ENCODE results near the gene CHRM4.

The CHRM4 gene

DNA sequence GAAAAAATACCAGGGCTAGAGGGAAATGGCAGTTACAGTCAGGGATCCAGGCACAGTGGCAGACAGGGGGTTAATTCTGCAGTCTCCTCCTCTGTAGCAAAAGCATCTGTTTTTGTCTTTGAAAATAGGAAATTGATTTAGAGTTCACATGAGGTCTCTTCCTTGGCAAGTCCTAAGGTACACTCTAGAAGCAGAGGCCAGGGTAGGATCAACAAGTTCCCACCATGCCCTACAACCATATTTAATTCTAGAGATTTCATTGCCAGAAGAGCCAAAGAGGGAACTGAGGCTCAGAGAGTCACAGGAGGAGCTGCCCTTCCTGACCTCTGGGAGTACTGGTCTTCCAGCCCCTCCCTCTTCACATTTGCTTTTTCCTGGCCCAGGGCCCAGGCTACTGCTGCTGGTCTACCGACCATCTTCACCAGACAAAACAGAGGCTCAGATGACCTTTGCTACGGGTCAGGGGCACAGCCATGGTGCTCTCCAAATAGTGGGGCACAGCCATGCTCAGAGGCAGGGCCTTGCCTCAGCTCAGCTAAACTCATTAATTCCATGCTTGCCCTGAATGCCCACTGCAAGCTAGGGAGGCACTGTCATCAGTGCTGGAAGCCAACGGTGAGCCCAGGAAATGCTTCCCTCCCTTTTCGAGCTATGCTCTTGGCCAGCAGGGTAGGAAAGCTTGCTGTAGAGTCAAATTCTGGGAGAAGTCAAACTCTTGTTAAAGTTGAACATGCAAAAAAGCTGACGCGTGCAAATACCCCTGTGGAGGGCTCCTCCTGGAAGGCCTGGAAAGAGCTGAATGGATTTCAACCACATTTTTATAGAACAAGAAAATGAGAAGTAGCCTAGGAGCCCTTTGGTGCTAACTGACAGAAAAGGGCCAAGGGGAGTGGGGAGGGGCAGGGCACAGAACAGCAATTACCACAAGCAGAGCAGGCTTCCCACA, 11.7 kb upstream of the CHRM4 start:
- no peak for DNase-seq

DNA sequence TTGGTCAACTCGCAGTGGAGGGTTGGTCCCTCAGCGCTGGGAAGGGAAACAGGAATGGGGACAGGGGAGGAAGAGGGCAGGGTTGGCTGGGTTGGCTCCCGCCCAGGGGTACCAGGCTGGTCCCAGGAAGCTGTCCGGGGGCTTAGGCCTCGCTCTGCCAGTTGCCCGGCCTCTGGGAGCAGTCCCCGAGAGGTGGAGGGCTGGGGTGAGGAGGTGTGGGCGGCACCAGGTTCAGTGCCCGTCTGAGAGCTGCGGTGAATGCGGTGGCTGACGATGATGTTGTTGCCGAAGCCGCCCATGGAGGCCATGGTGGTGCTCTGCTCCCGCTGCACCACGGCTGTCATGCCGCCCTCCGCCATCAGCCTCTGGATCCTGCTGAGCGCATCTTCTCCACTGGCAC, 6.0 kb upstream of the CHRM4 start:
- DNase-seq: no peak

DNA sequence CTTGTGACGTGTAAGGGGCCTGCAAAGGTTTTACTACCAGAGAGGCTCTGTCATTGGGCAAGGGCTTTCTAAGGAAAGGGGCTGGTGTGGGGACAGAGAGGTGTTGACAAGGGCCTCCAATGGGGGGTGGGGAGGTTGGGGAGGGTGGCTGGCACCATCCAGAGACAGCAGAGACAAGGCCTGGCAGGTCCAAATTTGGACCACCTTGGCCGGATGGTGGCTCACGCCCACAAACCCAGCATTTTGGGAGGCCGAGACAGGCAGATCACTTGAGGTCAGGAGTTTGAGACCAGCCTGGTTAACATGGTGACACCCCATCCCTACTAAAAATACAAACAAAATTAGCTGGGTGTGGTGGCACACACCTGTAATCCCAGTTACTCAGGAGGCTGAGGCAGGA, 2.2 kb upstream of the CHRM4 start:
- DNase-seq: no peak

DNA sequence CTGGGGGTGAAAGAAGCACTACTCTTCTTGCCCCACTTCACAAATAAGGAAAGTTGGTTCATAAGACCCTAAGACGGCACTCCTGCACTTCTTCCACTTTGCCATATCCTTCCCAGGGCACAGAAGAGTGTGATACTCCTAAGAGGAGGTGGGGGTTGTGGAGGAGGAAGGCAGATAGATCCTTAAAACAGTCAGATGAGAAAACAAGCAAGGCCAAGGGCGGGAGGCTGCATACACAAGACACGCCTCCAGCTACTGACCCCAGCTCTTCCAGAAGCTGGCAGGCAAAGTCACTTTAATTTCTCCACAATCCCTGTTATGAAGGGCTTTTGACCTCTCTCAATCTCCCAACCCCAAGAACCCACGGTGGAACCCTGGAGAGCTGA, 1.6 kb upstream of the CHRM4 start:
- DNase-seq: no peak

DNA sequence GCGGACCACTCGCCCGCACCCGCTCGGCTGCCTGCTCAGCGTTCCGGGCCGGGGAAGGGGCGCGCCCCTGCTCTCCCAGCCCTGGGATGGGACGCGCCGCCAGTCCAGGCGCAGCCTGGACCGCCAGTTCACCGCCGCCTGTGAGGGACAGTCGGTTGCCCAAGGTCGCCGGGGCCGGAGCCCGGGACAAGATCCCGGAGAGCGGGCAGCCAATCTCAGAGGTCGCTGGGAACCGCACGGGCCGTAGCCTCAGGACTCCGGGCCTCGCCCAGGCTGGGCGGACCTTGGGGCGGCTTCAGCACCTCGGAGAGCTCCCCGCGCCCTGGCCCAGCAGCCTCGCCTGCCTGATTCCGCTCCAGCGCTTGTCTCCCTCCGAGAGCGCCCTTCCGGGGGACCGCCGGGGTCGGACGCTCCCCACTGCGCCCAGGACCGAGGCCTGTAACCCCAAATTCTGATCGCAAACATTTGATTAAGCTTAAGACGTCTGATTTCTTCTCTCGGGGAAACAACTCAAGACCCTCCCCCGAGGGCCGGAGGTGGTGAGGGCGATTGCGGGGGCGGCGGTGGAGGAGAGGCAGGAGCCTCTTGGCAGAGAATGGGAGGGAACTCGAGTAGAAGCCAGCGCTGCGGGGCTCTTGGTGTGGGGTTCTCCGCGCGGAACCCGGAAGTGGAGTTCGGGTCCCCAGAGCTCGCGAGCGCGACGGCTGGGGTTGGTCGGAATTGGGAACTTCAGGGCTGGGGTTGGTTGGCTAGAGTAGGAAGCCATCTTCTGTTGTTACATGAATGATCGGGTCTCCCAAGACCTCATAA, 1.1 kb upstream of the CHRM4 start:
- DNase-seq: peak; percentile 78

DNA sequence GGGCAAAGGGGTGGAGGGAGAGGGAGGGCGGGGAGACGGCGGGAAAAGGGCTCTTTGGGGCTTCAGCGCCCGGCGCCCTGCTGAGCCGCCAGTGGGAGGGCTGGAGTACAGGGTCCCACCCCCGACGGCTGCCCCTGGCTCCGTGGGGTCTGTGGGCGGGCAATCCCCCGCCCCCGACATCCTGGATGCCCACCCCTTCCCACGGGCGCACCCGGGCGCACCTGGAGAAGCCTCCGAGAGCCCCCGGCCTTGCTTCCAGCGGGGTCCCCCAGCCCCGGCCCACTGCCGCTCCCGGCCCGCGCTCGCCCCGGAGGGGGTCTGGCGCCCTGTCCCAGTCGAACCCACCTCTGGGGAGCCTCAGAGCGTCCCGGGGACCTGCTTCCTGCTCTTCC, 394 bp downstream of the CHRM4 start:
- DNase-seq: no peak

DNA sequence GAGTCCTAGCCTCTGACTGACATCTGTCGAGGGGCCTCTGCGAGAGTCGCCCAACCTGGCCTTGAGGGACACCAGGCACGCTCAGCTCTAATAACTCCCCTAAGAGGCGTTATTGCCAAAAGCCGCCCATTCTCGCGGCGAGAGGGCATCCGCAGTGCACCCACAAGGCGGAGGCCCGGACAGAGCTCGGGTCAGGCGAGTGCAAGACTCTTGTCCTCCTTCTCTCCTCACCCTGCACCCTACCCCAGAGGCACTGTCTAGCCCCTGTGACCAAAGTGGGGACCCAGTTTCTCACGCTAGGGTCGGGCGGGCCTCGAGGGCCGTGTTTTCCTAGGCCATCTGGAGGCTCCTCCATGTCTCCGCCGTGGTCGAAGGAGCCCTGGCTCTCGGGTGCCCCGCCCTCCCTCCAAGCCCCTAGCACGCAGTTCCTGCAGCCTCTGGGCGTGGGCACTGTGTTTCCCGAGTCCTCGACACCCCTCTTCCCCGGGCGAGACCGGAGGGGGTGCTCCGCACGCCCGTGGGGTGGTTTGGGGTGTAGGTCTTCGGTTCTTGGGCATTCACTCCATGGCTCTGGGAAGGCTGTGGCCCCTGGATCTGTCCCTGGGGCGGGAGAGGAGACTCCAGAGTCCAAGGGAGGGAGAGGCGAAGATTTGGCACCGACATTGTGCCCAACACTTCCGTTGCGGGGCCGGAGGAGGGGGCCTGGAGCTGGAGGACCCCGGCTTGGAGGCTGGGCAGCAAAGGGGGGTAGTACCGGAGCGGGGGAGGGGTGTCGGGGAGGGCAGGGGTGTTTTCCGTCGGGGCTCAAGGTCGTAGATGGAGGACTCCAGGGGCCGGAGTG, 1.0 kb downstream of the CHRM4 start:
- no peak for DNase-seq

DNA sequence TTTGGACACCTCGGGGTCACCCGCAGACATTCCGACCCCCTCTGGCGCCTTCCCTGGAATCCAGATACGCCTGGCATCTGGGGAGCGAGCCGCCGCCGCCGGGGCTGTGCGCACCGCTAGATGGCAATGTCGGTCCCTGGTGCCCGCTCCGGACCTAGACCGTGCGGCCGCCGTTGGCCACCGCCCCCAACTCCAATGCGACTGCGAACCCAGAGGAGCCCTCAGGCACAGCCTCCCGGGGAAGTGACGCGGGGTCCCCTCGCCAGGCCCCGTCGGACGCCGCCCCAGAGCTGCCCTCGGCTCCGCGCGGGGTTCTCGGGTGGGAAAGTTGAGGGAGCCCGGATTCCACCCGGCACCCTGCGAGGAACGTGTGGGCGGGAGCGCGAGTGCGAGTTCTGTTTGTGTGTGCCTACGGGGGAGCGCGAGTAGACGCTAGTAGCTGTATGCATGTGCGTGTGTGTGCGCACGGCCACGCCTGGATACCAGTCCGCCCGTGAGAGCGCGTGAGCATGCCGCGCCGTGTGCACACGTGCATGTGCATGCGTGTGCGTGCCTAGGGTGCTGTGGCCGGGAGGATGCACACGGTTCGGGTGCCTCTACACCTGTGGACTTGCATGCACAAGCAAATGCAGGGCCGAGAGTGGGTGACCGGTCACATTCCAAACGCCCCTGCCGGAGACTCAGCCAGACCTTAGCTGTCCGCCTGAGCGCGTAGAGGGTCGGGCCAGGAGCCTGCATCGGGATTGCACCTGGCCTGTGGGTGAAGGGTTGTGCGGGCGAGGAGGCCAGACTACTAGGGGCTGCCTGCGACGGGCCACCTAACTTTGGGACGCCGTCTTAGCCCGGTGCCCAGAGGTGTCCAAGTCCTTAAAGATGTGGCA, 1.9 kb downstream of the CHRM4 start:
- peak; percentile 68 for DNase-seq

DNA sequence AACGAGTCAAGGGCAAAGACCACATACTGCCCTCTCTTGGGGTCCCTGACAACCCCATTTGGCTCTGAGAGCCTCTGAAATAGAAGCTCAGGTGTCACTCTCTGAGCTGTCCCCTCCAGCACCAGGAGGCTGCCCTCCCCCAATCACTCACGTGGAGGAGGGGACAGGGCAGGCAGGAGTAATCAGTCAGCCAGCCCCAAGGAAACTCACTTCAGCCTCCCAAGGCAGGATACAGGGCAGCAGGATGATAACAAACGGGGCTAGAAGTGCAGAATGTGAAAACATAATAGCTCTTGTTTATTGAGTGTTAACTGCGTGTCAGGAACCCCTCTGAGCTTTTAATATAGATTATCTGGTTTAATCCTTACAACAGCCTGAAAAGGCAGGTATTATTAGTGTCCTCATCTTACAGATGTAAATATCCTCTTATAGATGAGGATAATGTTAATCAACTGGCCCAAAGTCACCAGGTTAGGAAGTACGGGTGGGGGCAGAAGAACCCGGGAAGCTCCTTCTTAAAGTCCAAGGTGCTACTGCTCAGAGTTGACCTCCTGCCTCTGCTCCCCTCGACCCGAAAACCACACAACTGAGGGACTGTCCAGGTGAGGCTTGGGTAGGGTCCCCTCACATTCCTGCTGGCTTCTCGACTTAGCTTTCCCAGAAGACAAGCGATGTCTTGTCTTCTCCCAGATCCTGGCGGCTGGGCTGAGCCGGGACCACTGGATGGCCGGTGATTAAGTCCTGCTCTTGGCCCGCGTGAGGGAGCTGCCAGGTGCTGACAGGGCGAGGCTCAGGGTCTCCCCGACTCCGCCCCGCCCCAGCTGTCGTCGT, 2.7 kb downstream of the CHRM4 start:
- DNase-seq: no peak

DNA sequence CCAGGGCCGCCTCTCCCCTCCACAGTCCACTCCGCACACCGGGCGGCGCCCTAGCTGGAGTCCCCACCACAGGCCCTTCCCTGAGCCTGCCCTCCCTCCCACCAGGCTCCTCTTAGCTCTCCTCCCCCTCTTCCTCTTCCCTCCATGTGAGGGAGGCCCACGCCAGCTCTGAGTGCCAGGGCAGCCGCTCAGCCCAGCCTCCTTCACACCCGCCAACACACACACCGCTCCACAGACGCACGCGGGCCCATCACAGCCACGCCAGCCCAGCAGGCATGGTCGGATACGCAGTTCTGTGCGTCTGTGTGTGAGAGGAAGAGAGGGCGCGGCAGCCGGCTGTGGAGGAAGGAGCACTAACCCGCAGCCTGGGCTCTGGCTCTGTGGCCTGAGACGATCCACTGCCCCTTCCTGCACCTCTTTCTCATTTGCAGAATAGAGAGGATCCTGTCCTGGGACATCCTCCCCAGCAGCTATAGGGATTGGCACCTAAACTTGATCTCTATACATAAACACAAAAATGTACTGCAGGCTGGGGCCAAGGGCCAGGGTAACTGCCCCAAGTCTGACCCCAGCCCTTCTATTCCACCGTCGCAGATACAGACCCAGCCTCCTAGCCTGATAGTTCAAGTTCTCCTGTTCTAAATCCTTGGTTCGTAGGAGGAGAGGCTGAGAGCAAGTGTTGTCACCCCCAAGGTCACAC, 3.5 kb downstream of the CHRM4 start:
- no peak for DNase-seq

DNA sequence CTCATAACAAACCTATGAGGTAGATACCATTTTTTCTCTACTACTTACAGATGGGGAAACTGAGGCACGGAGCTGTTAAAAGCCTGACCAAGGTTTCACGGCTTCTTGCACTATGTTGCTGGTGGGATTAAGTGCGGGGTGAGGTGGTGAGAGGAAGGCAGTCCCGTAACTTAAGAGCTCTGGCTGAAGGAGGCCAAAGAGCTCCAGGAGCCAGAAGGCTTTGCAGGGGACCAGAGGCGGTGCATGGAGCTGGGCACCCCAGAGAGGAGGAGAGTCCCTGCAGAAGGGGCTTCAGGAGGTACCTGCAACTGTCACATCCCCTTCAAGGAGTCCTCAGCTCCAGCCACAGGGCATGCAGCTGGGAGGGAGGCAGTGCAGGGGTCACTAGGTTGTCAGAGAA, 4.1 kb downstream of the CHRM4 start:
- no peak for DNase-seq

DNA sequence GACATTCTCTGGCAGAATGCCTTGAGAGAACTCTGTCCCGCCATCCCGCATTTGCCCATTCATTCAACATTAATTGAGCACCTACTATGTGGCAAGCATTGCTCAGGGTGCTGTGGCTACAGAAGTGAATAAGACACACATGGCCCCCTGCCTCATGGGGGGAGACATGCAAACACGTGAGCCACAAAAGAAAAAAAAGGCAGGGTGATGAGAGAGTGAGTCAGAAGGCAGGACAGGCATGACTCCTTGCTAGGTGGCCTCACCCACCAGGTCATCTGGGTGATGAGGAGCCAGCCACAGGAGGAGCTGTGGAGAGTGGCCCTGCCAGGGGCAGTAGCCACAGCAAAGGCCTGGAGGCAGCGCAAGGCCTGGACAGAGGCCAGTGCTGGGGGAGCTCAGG, 4.9 kb downstream of the CHRM4 start:
- DNase-seq: no peak

DNA sequence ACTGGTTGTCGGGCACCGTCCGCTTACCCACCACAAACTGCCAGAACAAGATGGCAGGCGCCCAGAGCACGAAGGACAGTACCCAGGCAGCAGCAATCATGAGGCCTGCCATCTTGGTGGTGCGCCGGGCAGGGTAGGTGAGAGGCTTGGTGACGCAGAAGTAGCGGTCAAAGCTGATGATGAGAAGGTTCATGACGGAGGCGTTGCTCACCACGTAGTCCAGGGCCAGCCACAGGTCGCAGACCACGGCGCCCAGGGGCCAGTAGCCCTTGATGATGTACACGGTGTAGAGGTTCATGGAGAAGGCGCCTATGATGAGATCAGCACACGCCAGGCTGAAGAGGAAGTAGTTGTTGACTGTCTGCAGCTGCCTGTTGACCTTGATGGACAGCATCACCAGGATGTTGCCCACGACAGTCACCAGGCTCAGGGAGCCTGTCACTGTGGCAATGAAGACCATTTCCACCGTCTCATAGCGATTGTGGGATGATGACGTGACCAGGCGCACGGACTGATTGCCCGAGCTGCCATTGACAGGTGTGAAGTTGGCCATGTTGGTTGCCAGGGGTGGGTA, 5.5 kb downstream of the CHRM4 start:
- DNase-seq: no peak

DNA sequence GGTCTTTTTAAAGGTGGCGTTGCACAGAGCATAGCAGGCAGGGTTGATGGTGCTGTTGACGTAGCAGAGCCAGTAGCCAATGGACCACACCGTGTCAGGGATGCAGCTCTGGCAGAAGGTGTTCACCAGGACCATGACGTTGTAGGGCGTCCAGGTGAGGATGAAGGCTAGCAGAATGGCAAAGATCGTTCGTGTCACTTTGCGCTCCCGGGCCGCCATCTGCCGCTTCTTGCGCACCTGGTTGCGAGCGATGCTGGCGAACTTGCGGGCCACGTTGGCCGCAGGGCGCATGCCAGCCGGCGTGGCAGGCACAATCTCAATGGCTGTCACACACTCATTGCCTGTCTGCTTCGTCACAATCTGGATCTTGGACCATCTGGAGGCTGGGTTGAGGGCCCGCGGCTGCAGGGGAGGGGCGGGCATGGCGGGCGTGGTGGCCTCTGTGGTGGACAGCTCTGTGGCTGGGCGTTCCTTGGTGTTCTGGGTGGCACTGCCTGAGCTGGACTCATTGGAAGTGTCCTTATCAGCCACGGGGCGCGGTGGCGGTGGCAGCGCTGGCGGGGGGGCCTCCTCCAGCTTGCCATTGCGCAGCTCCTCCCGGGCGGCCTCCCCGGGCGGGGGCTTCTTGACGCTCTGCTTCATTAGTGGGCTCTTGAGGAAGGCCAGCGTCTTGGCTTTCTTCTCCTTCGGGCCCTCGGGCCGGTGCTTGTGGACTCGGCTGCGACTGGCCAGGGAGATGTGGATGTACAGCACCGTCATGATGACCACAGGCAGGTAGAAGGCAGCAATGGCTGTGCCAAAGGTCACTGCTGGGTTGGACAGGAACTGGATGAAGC, 6.2 kb downstream of the CHRM4 start:
- no peak for DNase-seq

DNA sequence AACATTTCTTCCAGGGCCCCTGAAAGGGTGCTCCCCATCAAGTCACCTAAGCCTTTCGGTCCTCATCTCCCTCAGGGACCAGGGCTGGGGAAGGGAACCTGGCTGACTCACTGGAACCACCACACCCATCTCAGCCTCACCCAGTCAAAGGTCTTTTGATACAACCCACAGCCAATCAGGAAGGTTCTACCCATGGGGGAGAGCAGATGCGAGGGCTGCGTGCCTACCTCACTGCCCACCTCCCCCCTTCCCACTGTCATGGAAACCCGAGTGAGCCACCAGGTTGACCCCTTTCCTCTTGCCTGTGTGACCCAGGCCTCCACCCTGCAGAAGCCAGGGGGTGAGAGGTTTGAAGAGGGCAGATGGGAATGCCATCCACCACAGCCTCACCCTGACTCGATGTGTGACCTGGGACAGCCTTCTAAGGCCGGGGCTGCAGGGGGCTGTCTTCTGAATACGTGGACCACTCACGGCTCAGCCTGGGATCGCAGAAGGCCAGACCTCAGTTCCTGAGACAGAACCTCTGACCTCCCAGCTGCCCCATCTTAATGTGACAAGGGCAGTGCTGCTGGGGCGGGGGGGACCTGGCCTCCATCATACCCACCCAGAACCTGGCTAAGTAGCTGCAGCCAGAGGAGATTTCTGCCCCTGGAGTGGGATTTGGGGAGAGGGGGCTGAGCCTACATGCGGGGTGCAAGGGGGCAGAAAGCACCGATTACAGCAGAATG, 7.4 kb downstream of the CHRM4 start:
- no peak for DNase-seq

DNA sequence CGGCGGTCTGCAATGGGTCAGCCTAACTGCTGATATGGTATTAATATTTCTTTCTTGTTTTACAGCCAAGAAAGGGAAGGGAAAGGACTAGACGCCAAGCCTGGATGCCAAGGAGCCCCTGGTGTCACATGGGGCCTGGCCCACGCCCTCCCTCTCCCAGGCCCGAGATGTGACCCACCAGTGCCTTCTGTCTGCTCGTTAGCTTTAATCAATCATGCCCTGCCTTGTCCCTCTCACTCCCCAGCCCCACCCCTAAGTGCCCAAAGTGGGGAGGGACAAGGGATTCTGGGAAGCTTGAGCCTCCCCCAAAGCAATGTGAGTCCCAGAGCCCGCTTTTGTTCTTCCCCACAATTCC, 8.2 kb downstream of the CHRM4 start:
- no peak for DNase-seq

DNA sequence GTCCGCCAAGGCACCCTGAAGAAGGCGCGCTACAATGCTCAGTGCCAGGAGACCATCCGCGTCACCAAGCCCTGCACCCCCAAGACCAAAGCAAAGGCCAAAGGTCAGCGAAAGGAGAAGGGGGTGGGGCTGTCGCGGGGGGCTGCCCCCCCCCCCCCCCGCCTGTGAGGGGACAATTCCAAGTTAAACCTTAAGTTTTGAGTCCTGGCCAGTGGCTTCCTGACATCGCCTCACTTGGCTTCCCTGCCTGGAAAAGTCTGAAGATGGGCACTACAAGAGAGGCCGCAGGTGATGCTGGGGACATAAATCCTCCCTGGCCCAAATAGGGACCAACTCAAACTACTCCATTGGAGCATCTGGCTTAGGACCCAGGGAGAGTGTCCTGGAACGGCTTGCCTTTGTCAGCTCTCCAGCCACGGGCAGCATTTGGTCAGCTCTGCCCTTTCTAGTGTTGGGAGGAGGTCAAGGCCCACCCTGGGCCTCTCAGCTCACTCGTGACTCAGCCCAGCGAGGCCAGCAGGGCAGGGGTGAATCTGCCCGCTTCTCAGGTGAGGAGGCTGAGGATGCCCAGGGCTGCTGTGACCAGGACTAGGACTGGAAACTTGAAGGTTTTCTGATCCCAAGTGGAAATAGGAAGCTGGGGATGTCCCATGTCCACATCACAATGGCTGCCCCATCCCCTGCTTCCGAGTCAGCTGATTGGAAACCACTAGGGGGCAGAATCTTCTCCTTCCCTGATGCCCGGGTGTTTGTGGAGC, 8.8 kb downstream of the CHRM4 start:
- DNase-seq: no peak
